CD4-positive, alpha-beta T cell (primary cell): ENCODE results near the gene ITPRIPL1. TPM values are rescaled to one million over a fixed set of nuclear protein-coding genes. Genes with fewer than 3 reads are reported as not detected.

Source experiments
- ATAC-seq: fragments of 200-7000 bp; cut with Tn5 transposase; one replicate; pipeline ENCODE4 v1.10.0; 2022; ENCODE audit warnings: mild to moderate bottlenecking; ENCODE audit not compliant: poor library complexity
- CTCF ChIA-PET: fragments of 350-600 bp; sonication (Branson Sonifier 250); formaldehyde crosslinking; loops from one replicate; lab custom pipeline; 2021; ENCODE audit warnings: antibody characterized with exemption, inconsistent platforms; lab: Charles Lee
- POLR2A ChIA-PET: fragments of 350-600 bp; sonication (Branson Sonifier 250); formaldehyde crosslinking; loops from one replicate; lab custom pipeline; 2021; ENCODE audit warnings: antibody characterized with exemption, inconsistent platforms; lab: Charles Lee
- DNase-seq, 14 experiments: peaks; one replicate each; pipeline ENCODE4 v3.0.0-alpha.2; 2013 to 2020; ENCODE audit warnings: mixed read lengths in 2 of 14
- H3K27ac ChIP-seq, 2 donors: one replicate each; pipeline versions ENCODE4 v1.5.1 to v1.7.0; 2013; ENCODE audit warnings: low read length in 2 of 2, low read depth in 1 of 2, mild to moderate bottlenecking in 1 of 2
- H3K27me3 ChIP-seq, 2 experiments: 1 replicate in 1 of 2; 2 replicates in 1 of 2; pipeline versions ENCODE4 v1.6.1 to v1.7.0; 2013; ENCODE audit warnings: low read length in 2 of 2, control low read depth in 1 of 2, mild to moderate bottlenecking in 1 of 2, moderate library complexity in 1 of 2; ENCODE audit not compliant: insufficient read depth in 2 of 2, control insufficient read depth in 1 of 2
- H3K36me3 ChIP-seq: one replicate; pipeline ENCODE4 v1.6.1; 2013; ENCODE audit warnings: low read length, control low read depth; ENCODE audit not compliant: insufficient read depth
- H3K4me1 ChIP-seq: one replicate; pipeline ENCODE4 v1.6.1; 2013; ENCODE audit warnings: low read length, control low read depth; ENCODE audit not compliant: insufficient read depth
- H3K4me3 ChIP-seq: one replicate; pipeline ENCODE4 v1.5.1; 2013; ENCODE audit warnings: mild to moderate bottlenecking, low read length, moderate library complexity
- H3K9me3 ChIP-seq, 2 experiments: 1 replicate in 1 of 2; 2 replicates in 1 of 2; pipeline versions ENCODE4 v1.6.1 to v1.7.0; 2013; ENCODE audit warnings: low read length in 2 of 2, mild to moderate bottlenecking in 2 of 2, control low read depth in 1 of 2, moderate library complexity in 1 of 2; ENCODE audit not compliant: control insufficient read depth in 1 of 2, insufficient read depth in 1 of 2
- H3K27ac Mint-ChIP-seq: one replicate; pipeline ENCODE4 v1.8.0; 2020; ENCODE audit warnings: mixed read lengths
- H3K27me3 Mint-ChIP-seq: one replicate; pipeline ENCODE4 v1.8.0; 2021; ENCODE audit warnings: mixed read lengths
- H3K36me3 Mint-ChIP-seq: one replicate; pipeline ENCODE4 v1.8.0; 2021; ENCODE audit warnings: low read depth, mixed read lengths
- H3K4me1 Mint-ChIP-seq: one replicate; pipeline ENCODE4 v1.8.0; 2021; ENCODE audit warnings: low read depth, mixed read lengths
- H3K4me3 Mint-ChIP-seq: one replicate; pipeline ENCODE4 v1.8.0; 2020; ENCODE audit warnings: mild to moderate bottlenecking, mixed read lengths
- H3K9me3 Mint-ChIP-seq: one replicate; pipeline ENCODE4 v1.8.0; 2020; ENCODE audit warnings: mixed read lengths
- CTCF ChIP-seq: fragments of 200-600 bp; IDR thresholded peaks from one replicate; pipeline ENCODE4 v1.8.0; 2022; ENCODE audit warnings: antibody characterized with exemption, mild to moderate bottlenecking
- intact Hi-C, 2 experiments: fragments of 100-400 bp; cut with DNase I in 1 of 2; cut with micrococcal nuclease in 1 of 2; formaldehyde crosslinking; loops; one replicate each; pipeline versions ENCODE4 v1.15.1 to v1.9.0; 2023 to 2025; cut with DNase I, micrococcal nuclease
- total RNA-seq, 174 experiments: library from RNA in 2 of 174; stranded (reverse) in 2 of 174; gene quantifications; one replicate each; pipeline ENCODE4 v1.2.3 and lab custom pipeline; 2021 to 2026

Gene ITPRIPL1
- total RNA-seq, 2 experiments from 2014 or later: 5.1 to 5.7 TPM

- peaks cover 58% of the 10 kb centered on the region for H3K4me1 ChIP-seq
Measured at GRCh38 chr2:96317584-96317997, 7.5 kb upstream of the ITPRIPL1 start.

GRCh38 chr2:96318723-96319122 is 6.4 kb upstream of the ITPRIPL1 start:
- Mint-ChIP-seq H3K27me3 (peaks cover 3% of the 10 kb centered on the region), H3K36me3 (no peaks in the 10 kb centered on the region), H3K27ac (peak overlapping the region; percentile 18), H3K9me3 (no peaks in the 10 kb centered on the region), H3K4me3 (peak overlapping the region; percentile 2), H3K4me1 (peaks cover 42% of the 10 kb centered on the region)
- ChIA-PET POLR2A (interaction anchor here (0.9 to 1.0 kb wide), 2 partner anchors 13 to 95 kb away, joined by 3 read pairs; no protein-coding TSS in a partner anchor), CTCF (interaction anchor here (0.7 to 3.6 kb wide), 2 partner anchors 9 to 26 kb away, joined by 3 to 18 read pairs; no protein-coding TSS in a partner anchor)
- DNase-seq (no peak), ATAC-seq (no peak)
- intact Hi-C loops: no loop called here
- Histone ChIP-seq H3K4me3 (no peak overlapping the region), H3K27ac (no peak overlapping the region), H3K36me3 (no peaks in the 10 kb centered on the region), H3K4me1 (peaks cover 59% of the 10 kb centered on the region), H3K9me3 (no peaks in the 10 kb centered on the region), H3K27me3 (no peaks in the 10 kb centered on the region)
- TF ChIP-seq CTCF: no peak

More at GRCh38 chr2:96317584-96317997, 7.5 kb upstream of the ITPRIPL1 start:
- no peaks in the 10 kb centered on the region for H3K36me3 Mint-ChIP-seq
- H3K4me3 Mint-ChIP-seq: no peak overlapping the region
- ChIA-PET POLR2A (interaction anchor here (0.7 kb wide), 1 partner anchor 252 kb away, joined by 3 read pairs; no protein-coding TSS in a partner anchor), CTCF (no interaction called here)
- no peak overlapping the region for H3K27ac Mint-ChIP-seq
- Histone ChIP-seq H3K9me3 (no peaks in the 10 kb centered on the region), H3K36me3 (no peaks in the 10 kb centered on the region), H3K27me3 (no peaks in the 10 kb centered on the region), H3K27ac (no peak overlapping the region), H3K4me3 (no peak overlapping the region)
- DNase-seq (no peak), ATAC-seq (no peak)
- peaks cover 35% of the 10 kb centered on the region for H3K4me1 Mint-ChIP-seq
- TF ChIP-seq CTCF: no peak
- peaks cover 3% of the 10 kb centered on the region for H3K27me3 Mint-ChIP-seq
- intact Hi-C loops: no loop called here
- H3K9me3 Mint-ChIP-seq: no peaks in the 10 kb centered on the region

- ATAC-seq (no peak), DNase-seq (peak in 1 of 14 experiments; percentile 36)
- H3K9me3 ChIP-seq: no peaks in the 10 kb centered on the region
- no peak overlapping the region for H3K27ac ChIP-seq
- ChIA-PET CTCF (interaction anchor here (2.0 to 3.6 kb wide), 2 partner anchors 25 to 88 kb away, joined by 7 to 18 read pairs; no protein-coding TSS in a partner anchor), POLR2A (interaction anchor here (1.0 to 7.1 kb wide), 3 partner anchors 15 to 95 kb away, joined by 3 to 59 read pairs (median 3); partner anchors contain the start of gene SNRNP200)
- H3K4me3 ChIP-seq: no peak overlapping the region
- Mint-ChIP-seq H3K36me3 (no peaks in the 10 kb centered on the region), H3K4me3 (peak overlapping the region; percentile 2), H3K27ac (peak overlapping the region; percentile 18), H3K27me3 (peaks cover 3% of the 10 kb centered on the region), H3K9me3 (no peaks in the 10 kb centered on the region), H3K4me1 (peaks cover 42% of the 10 kb centered on the region)
- no peaks in the 10 kb centered on the region for H3K36me3 ChIP-seq
- no peak for TF ChIP-seq CTCF
- H3K4me1 ChIP-seq: peaks cover 61% of the 10 kb centered on the region
- H3K27me3 ChIP-seq: no peaks in the 10 kb centered on the region
- intact Hi-C loops: no loop called here
Measured at GRCh38 chr2:96319396-96319795, 5.7 kb upstream of the ITPRIPL1 start.
